Ovary (tissue), 9 donors: ENCODE measurements around the gene FANCC. TPM values are rescaled to one million over a fixed set of nuclear protein-coding genes. Genes with fewer than 3 reads are reported as not detected.

Experiments used
- DNase-seq, 5 donors: peaks; one replicate each; pipeline ENCODE4 v3.0.0-alpha.2; 2019 to 2020
- H3K27ac ChIP-seq, 2 donors: fragments of 200-600 bp; one replicate each; pipeline versions ENCODE4 v1.5.1 to v1.8.0; 2019 to 2022
- H3K27me3 ChIP-seq: fragments of 200-600 bp; one replicate; pipeline ENCODE4 v1.8.0; 2022
- H3K36me3 ChIP-seq: fragments of 200-600 bp; sonication (generic); one replicate; pipeline ENCODE4 v1.5.1; 2019
- H3K4me1 ChIP-seq: one replicate; pipeline ENCODE4 v1.8.1; 2013; ENCODE audit warnings: mild to moderate bottlenecking, moderate library complexity; ENCODE audit not compliant: insufficient read depth
- H3K4me3 ChIP-seq: fragments of 200-600 bp; sonication (generic); one replicate; pipeline ENCODE4 v1.5.1; 2017
- H3K9me3 ChIP-seq, 2 donors: fragments of 200-600 bp in 1 of 2; sonication (generic) in 1 of 2; one replicate each; pipeline versions ENCODE4 v1.5.1 to v1.8.1; 2013 to 2019; ENCODE audit warnings: mild to moderate bottlenecking in 1 of 2, moderate library complexity in 1 of 2
- EP300 ChIP-seq: sonication (generic); formaldehyde crosslinking; IDR thresholded peaks from one replicate; pipeline ENCODE4 v1.6.1; 2017; ENCODE audit warnings: antibody characterized with exemption
- POLR2A ChIP-seq: fragments of 450-650 bp; IDR thresholded peaks from one replicate; pipeline ENCODE4 v1.6.1; 2017; ENCODE audit warnings: antibody characterized with exemption, mild to moderate bottlenecking, moderate library complexity
- WGBS, 3 donors: extraction: QIAGEN DNeasy Blood & Tissue Kit in 1 of 3; methylation state at CpG; one replicate each; pipeline versions ENCODE4 v1.1.5 to v1.1.7; 2013 to 2017; 5-methylcytosine and 5-hydroxymethylcytosine counted together
- intact Hi-C, 4 donors: fragments of 100-400 bp; cut with DNase I; formaldehyde crosslinking; loops; one replicate each; pipeline versions ENCODE4 v1.11.0 to v1.15.1; 2022 to 2023
- polyA plus RNA-seq, 2 donors: library from polyadenylated mRNA; stranded (reverse); fragments of 200-250 nt in 1 of 2; fragments of 350-450 nt in 1 of 2; fragmentation: Illumina TruSeq in 1 of 2; extraction: RNeasy Lipid Tissue Mini Kit (QIAGEN cat#74804) in 1 of 2; gene quantifications; one replicate each; pipeline ENCODE4 v1.2.3, GENCODE V29; 2013 to 2014
- total RNA-seq, 7 donors: library from RNA; depleted of rRNA in 2 of 7; stranded (reverse); fragments of >200 nt in 2 of 7; fragmentation: NEBNext Ultra II Directional in 3 of 7; extraction: Animal tissue kit (Norgen Biotek cat#: 25700) in 3 of 7; gene quantifications; one replicate each; pipeline versions ENCODE4 v1.1.0 to v1.2.4, GENCODE V29; 2016 to 2023
- TF ChIP-seq, protein P1 (sequence below), 3 donors: fragments of 450-650 bp in 2 of 3; fragments of 200-600 bp in 1 of 3; IDR thresholded peaks; one replicate each; pipeline versions ENCODE4 v1.5.1 to v1.8.0; 2016 to 2022; ENCODE audit warnings: antibody characterized with exemption in 3 of 3, mild to moderate bottlenecking in 1 of 3
- donor health status: DM: no; HTN: no; CAD: no; lungs with moderate emphysema.
- donor health status: DM: no; HTN: no; CAD: no.
- donor health status: Bipolar disorder and iron deficiency.
- donor health status: DM: yes; HTN: yes; CAD: no.
- donor health status: DM: no; HTN: no; CAD: no.
- donor health status: DM: yes; HTN: yes; CAD: no.

FANCC gene
- total and polyA plus RNA-seq, 9 donors, result 2.9 to 7.5 (median 4.9) TPM

DNA sequence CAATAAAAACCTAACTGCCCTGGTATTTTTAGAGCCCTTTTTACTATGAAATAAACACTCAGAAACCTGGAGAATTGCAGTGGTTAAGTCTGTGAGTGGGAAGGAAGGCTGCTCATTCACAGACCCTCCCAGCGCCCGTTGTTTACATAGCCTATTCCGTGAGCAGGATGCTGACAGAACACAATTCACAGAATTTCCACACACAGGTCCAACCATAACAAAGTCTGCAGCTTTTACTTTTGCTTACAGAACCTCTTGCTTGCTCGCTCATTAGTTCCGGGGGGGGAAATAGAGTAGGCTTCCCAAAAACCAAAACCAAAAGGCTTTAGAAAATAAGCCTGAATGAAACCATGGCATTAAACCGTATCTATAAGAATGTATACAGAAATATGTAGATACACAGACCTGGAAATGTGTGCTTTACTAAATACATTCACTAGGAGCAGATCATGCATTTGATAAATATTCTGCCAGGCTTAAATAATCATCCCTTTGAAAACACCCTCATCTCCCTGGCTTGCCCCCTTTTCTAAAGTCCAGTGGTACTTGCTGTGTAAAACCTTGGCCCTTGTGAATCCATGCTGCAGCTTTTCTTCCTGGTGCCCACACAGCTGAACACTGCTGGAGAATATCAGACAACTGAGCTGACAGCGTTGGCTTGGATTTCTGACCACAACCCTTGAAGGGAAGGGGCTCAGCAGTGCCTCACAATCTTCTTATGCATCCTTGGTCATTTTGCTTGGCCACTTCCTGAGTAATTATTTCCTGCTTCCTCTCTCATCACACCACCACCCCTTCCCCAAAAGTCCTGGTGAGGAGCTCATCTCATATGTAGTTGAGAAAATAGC, 128.0 kb downstream of the FANCC start:
- H3K27ac ChIP-seq, result peak overlapping the region; percentile 22 to 61
- no peak overlapping the region for H3K4me3 ChIP-seq
- H3K36me3 ChIP-seq, result no peaks in the 10 kb centered on the region
- 2 to 5% (median 3%) methylated on average over 7 of the region's 7 CpGs for WGBS, 3 donors
- TF ChIP-seq, protein P1, sequence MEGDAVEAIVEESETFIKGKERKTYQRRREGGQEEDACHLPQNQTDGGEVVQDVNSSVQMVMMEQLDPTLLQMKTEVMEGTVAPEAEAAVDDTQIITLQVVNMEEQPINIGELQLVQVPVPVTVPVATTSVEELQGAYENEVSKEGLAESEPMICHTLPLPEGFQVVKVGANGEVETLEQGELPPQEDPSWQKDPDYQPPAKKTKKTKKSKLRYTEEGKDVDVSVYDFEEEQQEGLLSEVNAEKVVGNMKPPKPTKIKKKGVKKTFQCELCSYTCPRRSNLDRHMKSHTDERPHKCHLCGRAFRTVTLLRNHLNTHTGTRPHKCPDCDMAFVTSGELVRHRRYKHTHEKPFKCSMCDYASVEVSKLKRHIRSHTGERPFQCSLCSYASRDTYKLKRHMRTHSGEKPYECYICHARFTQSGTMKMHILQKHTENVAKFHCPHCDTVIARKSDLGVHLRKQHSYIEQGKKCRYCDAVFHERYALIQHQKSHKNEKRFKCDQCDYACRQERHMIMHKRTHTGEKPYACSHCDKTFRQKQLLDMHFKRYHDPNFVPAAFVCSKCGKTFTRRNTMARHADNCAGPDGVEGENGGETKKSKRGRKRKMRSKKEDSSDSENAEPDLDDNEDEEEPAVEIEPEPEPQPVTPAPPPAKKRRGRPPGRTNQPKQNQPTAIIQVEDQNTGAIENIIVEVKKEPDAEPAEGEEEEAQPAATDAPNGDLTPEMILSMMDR (IDR thresholded peaks at IDR 0.05), result no peak
- peak; percentile 34 to 55 (median 42) for DNase-seq
- peaks cover 12% of the 10 kb centered on the region for H3K4me1 ChIP-seq
- intact Hi-C loops, result no loop called here
- H3K9me3 ChIP-seq, result no peaks in the 10 kb centered on the region
- no peaks in the 10 kb centered on the region for H3K27me3 ChIP-seq

DNA sequence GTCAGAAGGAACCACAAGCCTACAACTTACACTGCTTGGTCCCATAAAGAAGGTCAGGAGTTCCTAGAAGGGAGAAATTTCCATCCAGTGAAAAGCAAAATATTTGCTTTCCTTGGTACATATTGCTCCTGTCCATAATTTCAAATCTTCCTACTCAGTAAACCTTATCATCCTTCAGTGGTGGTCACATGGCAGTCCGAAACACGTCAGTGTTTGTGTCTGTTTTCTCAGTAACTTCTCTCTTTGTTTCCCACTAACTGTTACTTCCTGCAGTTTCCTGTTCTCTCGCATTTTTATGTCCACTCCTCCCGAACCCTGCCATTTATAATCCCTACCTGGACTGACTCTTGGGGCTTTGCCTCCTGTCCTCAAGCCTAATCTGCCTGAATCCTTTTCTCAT, 129.1 kb downstream of the FANCC start:
- H3K4me1 ChIP-seq, result peaks cover 12% of the 10 kb centered on the region
- no peaks in the 10 kb centered on the region for H3K27me3 ChIP-seq
- no peak for TF ChIP-seq POLR2A
- TF ChIP-seq EP300, result no peak
- TF ChIP-seq, protein P1 (IDR thresholded peaks at IDR 0.05), result no peak
- DNase-seq, result no peak
- H3K36me3 ChIP-seq, result no peaks in the 10 kb centered on the region
- no peak overlapping the region for H3K4me3 ChIP-seq
- H3K27ac ChIP-seq, result peak overlapping the region in 1 of 2 donors; percentile 17
- no peaks in the 10 kb centered on the region for H3K9me3 ChIP-seq
- 9 to 24% (median 24%) methylated on average over 4 of the region's 4 CpGs for WGBS, 3 donors
- intact Hi-C loops, result no loop called here

DNA sequence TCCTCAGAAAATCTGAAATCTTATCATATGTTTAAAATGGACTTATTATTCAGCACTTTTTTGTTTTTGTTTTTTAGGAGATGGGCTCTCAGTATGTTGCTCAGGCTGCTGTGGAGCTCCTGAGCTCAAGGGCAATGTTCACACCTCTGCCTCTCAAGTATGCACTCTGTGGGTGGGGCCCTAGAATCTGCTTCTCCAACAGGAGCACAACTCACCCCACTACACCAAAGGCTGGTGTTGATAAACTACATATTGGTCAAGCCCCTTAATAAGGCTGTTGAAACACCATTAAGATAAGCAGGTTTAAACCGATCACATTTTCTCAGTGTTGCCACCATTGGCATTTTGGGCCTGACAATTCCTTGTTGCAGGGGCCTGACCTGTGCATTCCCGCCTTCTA, 131.6 kb downstream of the FANCC start:
- peaks cover 12% of the 10 kb centered on the region for H3K4me1 ChIP-seq

DNA sequence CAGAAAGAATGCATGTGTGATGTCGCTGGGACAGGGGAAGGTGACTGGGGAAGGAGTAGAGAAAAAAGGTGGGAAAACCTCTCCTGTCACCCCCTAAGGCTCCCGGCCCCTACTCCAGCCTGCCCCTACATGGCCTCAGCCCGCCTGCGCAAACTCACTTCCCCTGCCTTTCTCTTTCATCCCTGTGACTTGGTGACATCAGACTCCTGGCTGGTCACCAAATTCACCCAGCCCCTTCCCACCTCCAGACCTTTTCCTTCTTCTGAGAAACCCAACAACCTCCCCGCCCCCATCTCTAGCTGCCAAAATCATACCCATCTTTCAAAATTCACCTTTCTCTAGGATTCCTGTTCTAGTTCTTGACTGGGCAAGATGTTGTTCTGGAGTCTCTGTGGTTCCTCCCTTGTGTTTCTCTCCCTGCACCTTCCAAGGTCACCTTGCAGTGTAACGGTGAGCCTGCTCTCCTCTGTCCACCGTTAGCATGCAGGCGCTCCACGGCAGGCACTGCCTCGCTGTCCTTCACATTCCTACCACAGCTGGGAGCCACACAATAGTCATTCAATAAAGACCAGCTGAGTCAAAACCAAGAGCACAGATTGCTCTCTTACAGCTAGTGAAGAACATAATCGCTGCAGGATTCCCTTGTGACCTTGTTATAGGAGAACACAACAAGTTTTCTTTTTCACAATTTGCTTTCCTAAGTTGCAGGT, 134.5 kb downstream of the FANCC start:
- H3K4me1 ChIP-seq, result no peaks in the 10 kb centered on the region
- H3K4me3 ChIP-seq, result no peak overlapping the region
- no peaks in the 10 kb centered on the region for H3K9me3 ChIP-seq
- H3K27ac ChIP-seq, result no peak overlapping the region
- intact Hi-C loops, result no loop called here
- TF ChIP-seq, protein P1 (IDR thresholded peaks at IDR 0.05), result peak in 2 of 3 donors; percentile 18 to 33
- no peak for TF ChIP-seq POLR2A
- 55 to 65% (median 60%) methylated on average over 11 of the region's 11 CpGs for WGBS, 3 donors
- no peaks in the 10 kb centered on the region for H3K27me3 ChIP-seq
- no peaks in the 10 kb centered on the region for H3K36me3 ChIP-seq
- DNase-seq, result peak in 3 of 5 donors; percentile 32 to 52 (median 39)

More for the DNA sequence above, 131.6 kb downstream of the FANCC start:
- Histone ChIP-seq H3K27ac (no peak overlapping the region), H3K4me3 (no peak overlapping the region), H3K27me3 (no peaks in the 10 kb centered on the region), H3K9me3 (no peaks in the 10 kb centered on the region), H3K36me3 (no peaks in the 10 kb centered on the region)
- WGBS, 3 donors, result 95 to 100% (median 96%) methylated on average over 2 of the region's 2 CpGs
- TF ChIP-seq EP300 (no peak), POLR2A (no peak)
- TF ChIP-seq, protein P1 (IDR thresholded peaks at IDR 0.05), result no peak
- intact Hi-C loops, result no loop called here
- DNase-seq, result no peak
